Measurements from ENCODE around the gene PLP2. TPM values are rescaled to one million over a fixed set of nuclear protein-coding genes. Genes with fewer than 3 reads are reported as not detected.
A peak's percentile ranks its signal among the peaks of the same experiment; 100 is the strongest.

Gene PLP2
- total and polyA plus RNA-seq, 4 experiments from 2014 or later, result 132 to 334 (median 187) TPM

DNA sequence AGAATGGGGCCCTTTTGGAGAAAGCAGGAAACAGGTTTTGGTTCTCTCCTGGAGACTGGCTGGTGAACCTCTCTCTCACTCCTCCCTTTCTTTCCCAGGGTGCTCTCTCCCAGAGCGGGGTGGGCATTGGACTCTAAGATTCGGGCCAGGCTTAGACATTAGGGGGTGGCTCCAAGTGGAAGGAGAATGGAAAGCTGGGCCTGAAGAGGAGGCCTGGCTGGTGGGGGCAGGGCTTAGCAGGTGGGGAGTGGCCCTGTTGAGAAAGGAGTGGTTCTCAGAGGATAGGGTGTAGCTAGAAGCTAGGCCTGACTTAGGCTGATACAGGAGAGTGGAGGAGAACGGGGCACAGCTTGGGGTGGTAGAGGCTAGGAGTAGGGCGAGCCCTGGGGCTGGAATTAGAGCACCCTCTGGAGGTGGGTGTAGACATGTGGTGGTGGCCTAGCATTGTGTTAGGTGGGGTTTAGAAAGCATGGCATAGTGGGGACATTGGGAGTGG, 5.7 kb downstream of the PLP2 start:
- intact Hi-C loops (cut with micrococcal nuclease), result no loop called here
- POLR2A ChIA-PET (ENCODE audit: partially characterized antibody), result interaction anchor here (0.6 to 2.6 kb wide), 3 partner anchors 11 to 68 kb away, joined by 3 to 14 read pairs (median 3); no protein-coding TSS in a partner anchor
- peak overlapping the region in 4 of 7 donors; percentile 8 to 68 (median 66) for H3K27ac Mint-ChIP-seq

DNA sequence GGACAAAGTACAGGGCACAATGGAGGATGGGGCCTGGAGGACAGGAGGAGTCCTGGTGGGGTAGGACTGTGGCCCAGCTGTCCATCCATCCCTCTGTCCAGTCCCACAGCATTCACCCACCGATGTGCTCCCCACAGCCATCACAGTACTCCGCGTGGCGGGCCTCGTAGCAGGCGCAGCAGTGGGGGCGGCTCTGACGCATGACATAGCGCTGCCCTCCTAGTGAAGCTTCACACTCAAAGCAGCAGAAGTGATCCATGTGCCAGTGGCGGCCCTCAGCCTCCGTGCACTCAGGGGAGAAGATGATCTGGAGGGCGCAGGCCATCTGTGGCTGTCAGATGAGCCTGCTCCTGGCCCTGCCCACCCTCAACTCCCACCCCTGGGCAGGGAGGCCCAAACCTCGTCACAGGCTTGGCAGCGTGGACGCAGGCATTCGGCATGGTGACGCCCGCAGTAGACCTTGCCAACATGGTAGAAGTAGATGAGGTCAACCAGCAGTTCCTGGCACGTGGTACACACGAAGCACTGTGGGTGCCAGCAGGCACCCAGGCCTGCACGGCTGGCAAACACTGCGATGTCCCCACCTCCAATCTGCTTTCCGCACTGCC, 6.3 kb downstream of the PLP2 start:
- Histone ChIP-seq H3K27ac (ENCODE audit: low read depth, low read length) (no peak overlapping the region), H3K36me3 (ENCODE audit: insufficient read depth, low read length) (peaks cover 10% of the 10 kb centered on the region), H3K4me3 (ENCODE audit: low read length in 2 of 2) (no peak overlapping the region), H3K27me3 (ENCODE audit: insufficient read depth, low read length) (no peaks in the 10 kb centered on the region), H3K9me3 (ENCODE audit: control insufficient read depth in 1 of 2, low read length in 2 of 2) (no peaks in the 10 kb centered on the region), H3K4me1 (ENCODE audit: insufficient read depth, low read length) (peaks cover 11% of the 10 kb centered on the region)
- peaks cover 7 to 22% (median 11%) of the 10 kb centered on the region in 4 donors for H3K4me1 Mint-ChIP-seq
- peak overlapping the region in 3 of 7 donors; percentile 8 to 68 (median 65) for H3K27ac Mint-ChIP-seq
- POLR2A ChIA-PET (ENCODE audit: partially characterized antibody), result interaction anchor here (0.8 to 2.6 kb wide), 2 partner anchors 11 to 23 kb away, joined by 3 to 14 read pairs; no protein-coding TSS in a partner anchor
- H3K4me3 Mint-ChIP-seq, result no peak overlapping the region
- H3K9me3 Mint-ChIP-seq, result peaks cover 0 to 1% (median 0%) of the 10 kb centered on the region in 8 donors
- no peaks in the 10 kb centered on the region for H3K27me3 Mint-ChIP-seq
- DNase-seq, result no peak
- intact Hi-C loops (cut with micrococcal nuclease), result no loop called here
- H3K36me3 Mint-ChIP-seq, result peaks cover 18 to 54% of the 10 kb centered on the region in 2 donors
- CTCF ChIA-PET (ENCODE audit: partially characterized antibody), result interaction anchor here (0.9 to 1.5 kb wide), 4 partner anchors 11 to 231 kb away, joined by 3 to 9 read pairs (median 3); no protein-coding TSS in a partner anchor

More for the DNA sequence above, 5.7 kb downstream of the PLP2 start:
- Histone ChIP-seq H3K27me3 (ENCODE audit: insufficient read depth, low read length) (no peaks in the 10 kb centered on the region), H3K4me1 (ENCODE audit: insufficient read depth, low read length) (peaks cover 15% of the 10 kb centered on the region), H3K4me3 (ENCODE audit: low read length in 2 of 2) (no peak overlapping the region), H3K27ac (ENCODE audit: low read depth, low read length) (no peak overlapping the region), H3K9me3 (ENCODE audit: control insufficient read depth in 1 of 2, low read length in 2 of 2) (no peaks in the 10 kb centered on the region), H3K36me3 (ENCODE audit: insufficient read depth, low read length) (peaks cover 10% of the 10 kb centered on the region)
- Mint-ChIP-seq H3K9me3 (peaks cover 0 to 1% (median 0%) of the 10 kb centered on the region in 8 donors), H3K4me1 (peaks cover 8 to 27% (median 15%) of the 10 kb centered on the region in 4 donors), H3K36me3 (peaks cover 17 to 55% of the 10 kb centered on the region in 2 donors), H3K27me3 (no peaks in the 10 kb centered on the region), H3K4me3 (no peak overlapping the region)
- DNase-seq, result peak in 1 of 5 donors; percentile 19
- CTCF ChIA-PET (ENCODE audit: partially characterized antibody), result interaction anchor here (0.9 to 1.5 kb wide), 4 partner anchors 10 to 230 kb away, joined by 3 to 9 read pairs (median 3); no protein-coding TSS in a partner anchor

DNA sequence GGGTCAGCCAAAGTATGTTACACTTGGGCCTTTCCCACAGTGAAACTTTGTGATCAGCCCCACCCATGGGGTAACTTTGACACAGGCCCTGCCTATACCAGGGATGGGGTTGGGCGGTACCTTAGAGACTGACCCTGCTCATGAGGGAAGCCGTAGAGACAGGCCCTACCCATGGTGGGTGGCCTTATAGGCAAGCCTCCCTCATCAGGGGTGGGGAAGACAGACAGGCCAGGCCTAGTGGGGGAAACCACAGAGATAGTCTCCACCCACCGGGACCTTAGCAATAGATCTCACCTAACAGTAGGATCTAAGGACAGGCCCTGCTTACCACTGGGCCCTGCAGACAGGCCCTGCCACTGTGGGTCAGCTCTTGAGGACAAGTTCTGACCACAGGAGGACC, 6.8 kb downstream of the PLP2 start:
- POLR2A ChIA-PET (ENCODE audit: partially characterized antibody), result interaction anchor here (2.6 kb wide), 1 partner anchor 12 kb away, joined by 14 read pairs; no protein-coding TSS in a partner anchor

DNA sequence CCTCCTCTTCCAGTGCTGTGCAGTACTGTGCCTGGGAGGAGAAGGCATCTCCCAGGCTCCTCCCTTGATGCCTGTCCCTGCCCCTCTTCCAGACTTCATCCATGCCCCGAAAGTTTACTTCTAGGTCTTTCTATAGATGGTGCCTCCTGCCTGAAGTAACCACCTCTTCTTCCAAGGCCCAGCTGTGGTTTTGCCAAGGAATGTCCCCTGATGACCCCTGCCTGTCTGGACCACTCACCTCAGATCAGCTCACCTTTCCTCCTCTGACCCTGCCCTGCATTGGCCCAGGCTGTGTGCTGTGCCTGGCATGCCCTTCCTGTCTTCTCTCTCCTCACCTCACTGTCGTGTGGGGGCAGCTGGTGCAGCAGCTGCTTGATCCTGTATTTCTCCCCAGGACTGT, 7.7 kb downstream of the PLP2 start:
- no peak for DNase-seq
- no peak overlapping the region for H3K4me3 ChIP-seq (ENCODE audit: low read length in 2 of 2)
- H3K4me3 Mint-ChIP-seq, result no peak overlapping the region
- H3K27ac ChIP-seq (ENCODE audit: low read depth, low read length), result no peak overlapping the region
- H3K9me3 ChIP-seq (ENCODE audit: control insufficient read depth in 1 of 2, low read length in 2 of 2), result no peaks in the 10 kb centered on the region
- no peaks in the 10 kb centered on the region for H3K27me3 Mint-ChIP-seq
- H3K36me3 ChIP-seq (ENCODE audit: insufficient read depth, low read length), result peaks cover 6% of the 10 kb centered on the region
- H3K9me3 Mint-ChIP-seq, result peaks cover 0 to 1% (median 0%) of the 10 kb centered on the region in 8 donors
- peaks cover 18 to 44% of the 10 kb centered on the region in 2 donors for H3K36me3 Mint-ChIP-seq
- no peaks in the 10 kb centered on the region for H3K27me3 ChIP-seq (ENCODE audit: insufficient read depth, low read length)
- peaks cover 4% of the 10 kb centered on the region for H3K4me1 ChIP-seq (ENCODE audit: insufficient read depth, low read length)
- peaks cover 3 to 18% (median 8%) of the 10 kb centered on the region in 4 donors for H3K4me1 Mint-ChIP-seq
- peak overlapping the region in 4 of 7 donors; percentile 56 to 82 (median 68) for H3K27ac Mint-ChIP-seq
- ChIA-PET CTCF (ENCODE audit: partially characterized antibody) (interaction anchor here (1.0 to 2.1 kb wide), 4 partner anchors 13 to 99 kb away, joined by 3 to 7 read pairs (median 4); no protein-coding TSS in a partner anchor), POLR2A (ENCODE audit: partially characterized antibody) (no interaction called here)
- intact Hi-C loops (cut with micrococcal nuclease), result no loop called here

More for the DNA sequence above, 6.8 kb downstream of the PLP2 start:
- Histone ChIP-seq H3K4me3 (ENCODE audit: low read length in 2 of 2) (no peak overlapping the region), H3K9me3 (ENCODE audit: control insufficient read depth in 1 of 2, low read length in 2 of 2) (no peaks in the 10 kb centered on the region), H3K27ac (ENCODE audit: low read depth, low read length) (no peak overlapping the region), H3K27me3 (ENCODE audit: insufficient read depth, low read length) (no peaks in the 10 kb centered on the region), H3K36me3 (ENCODE audit: insufficient read depth, low read length) (peaks cover 10% of the 10 kb centered on the region), H3K4me1 (ENCODE audit: insufficient read depth, low read length) (peaks cover 5% of the 10 kb centered on the region)
- peaks cover 0 to 1% (median 0%) of the 10 kb centered on the region in 8 donors for H3K9me3 Mint-ChIP-seq
- intact Hi-C loops (cut with micrococcal nuclease), result no loop called here
- CTCF ChIA-PET (ENCODE audit: partially characterized antibody), result interaction anchor here (1.5 kb wide), 1 partner anchor 12 kb away, joined by 9 read pairs; no protein-coding TSS in a partner anchor
- peaks cover 3 to 16% (median 8%) of the 10 kb centered on the region in 4 donors for H3K4me1 Mint-ChIP-seq
- no peak for DNase-seq
- H3K36me3 Mint-ChIP-seq, result peaks cover 18 to 48% of the 10 kb centered on the region in 2 donors
- H3K4me3 Mint-ChIP-seq, result no peak overlapping the region
- H3K27ac Mint-ChIP-seq, result no peak overlapping the region
- H3K27me3 Mint-ChIP-seq, result no peaks in the 10 kb centered on the region

DNA sequence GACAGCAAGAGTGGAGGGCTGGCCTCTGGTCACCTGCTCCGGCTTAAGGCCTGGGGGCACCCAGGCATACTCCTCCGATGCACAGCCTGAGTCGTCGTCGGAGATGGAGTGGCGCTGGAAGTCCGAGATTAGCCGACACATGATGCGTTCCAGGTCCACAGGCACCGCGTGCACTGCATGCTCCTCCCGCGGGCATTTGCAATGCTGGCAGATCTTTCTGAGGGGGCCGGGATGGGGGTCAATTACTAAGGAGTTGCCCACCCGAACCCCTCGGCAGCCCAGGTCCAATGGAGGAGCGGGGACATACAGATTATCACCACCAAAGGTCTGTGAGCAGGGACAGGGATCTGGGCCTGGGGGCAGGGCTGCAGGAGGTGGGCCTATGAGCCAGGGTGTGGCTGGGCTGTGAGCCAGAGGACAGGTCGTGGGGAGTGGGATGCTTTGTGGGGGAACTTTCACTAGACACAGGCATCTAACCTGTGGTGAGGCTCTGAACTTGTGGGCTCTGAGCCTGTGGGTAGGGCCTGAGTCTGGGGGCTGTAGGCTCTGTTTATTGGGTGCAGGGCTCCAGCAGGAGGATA, 12.1 kb downstream of the PLP2 start:
- Mint-ChIP-seq H3K36me3 (peaks cover 4 to 20% of the 10 kb centered on the region in 2 donors), H3K4me1 (peaks cover 6 to 16% (median 7%) of the 10 kb centered on the region in 4 donors), H3K4me3 (peak overlapping the region in 4 of 8 donors; percentile 25 to 82 (median 40)), H3K9me3 (no peaks in the 10 kb centered on the region), H3K27me3 (no peaks in the 10 kb centered on the region), H3K27ac (peak overlapping the region in 3 of 7 donors; percentile 12 to 77 (median 75))
- Histone ChIP-seq H3K36me3 (ENCODE audit: insufficient read depth, low read length) (no peaks in the 10 kb centered on the region), H3K9me3 (ENCODE audit: control insufficient read depth in 1 of 2, low read length in 2 of 2) (no peaks in the 10 kb centered on the region), H3K27ac (ENCODE audit: low read depth, low read length) (peak overlapping the region; percentile 46), H3K27me3 (ENCODE audit: insufficient read depth, low read length) (no peaks in the 10 kb centered on the region), H3K4me1 (ENCODE audit: insufficient read depth, low read length) (peaks cover 12% of the 10 kb centered on the region), H3K4me3 (ENCODE audit: low read length in 2 of 2) (no peak overlapping the region)
- no peak for DNase-seq
- CTCF ChIA-PET (ENCODE audit: partially characterized antibody), result interaction anchor here (1.0 to 1.1 kb wide), 2 partner anchors 17 to 28 kb away, joined by 3 to 4 read pairs; no protein-coding TSS in a partner anchor
- intact Hi-C loops (cut with micrococcal nuclease), result no loop called here
- POLR2A ChIA-PET (ENCODE audit: partially characterized antibody), result interaction anchor here (1.6 kb wide), 1 partner anchor 12 kb away, joined by 7 read pairs; the partner anchor contains the start of gene PLP2

DNA sequence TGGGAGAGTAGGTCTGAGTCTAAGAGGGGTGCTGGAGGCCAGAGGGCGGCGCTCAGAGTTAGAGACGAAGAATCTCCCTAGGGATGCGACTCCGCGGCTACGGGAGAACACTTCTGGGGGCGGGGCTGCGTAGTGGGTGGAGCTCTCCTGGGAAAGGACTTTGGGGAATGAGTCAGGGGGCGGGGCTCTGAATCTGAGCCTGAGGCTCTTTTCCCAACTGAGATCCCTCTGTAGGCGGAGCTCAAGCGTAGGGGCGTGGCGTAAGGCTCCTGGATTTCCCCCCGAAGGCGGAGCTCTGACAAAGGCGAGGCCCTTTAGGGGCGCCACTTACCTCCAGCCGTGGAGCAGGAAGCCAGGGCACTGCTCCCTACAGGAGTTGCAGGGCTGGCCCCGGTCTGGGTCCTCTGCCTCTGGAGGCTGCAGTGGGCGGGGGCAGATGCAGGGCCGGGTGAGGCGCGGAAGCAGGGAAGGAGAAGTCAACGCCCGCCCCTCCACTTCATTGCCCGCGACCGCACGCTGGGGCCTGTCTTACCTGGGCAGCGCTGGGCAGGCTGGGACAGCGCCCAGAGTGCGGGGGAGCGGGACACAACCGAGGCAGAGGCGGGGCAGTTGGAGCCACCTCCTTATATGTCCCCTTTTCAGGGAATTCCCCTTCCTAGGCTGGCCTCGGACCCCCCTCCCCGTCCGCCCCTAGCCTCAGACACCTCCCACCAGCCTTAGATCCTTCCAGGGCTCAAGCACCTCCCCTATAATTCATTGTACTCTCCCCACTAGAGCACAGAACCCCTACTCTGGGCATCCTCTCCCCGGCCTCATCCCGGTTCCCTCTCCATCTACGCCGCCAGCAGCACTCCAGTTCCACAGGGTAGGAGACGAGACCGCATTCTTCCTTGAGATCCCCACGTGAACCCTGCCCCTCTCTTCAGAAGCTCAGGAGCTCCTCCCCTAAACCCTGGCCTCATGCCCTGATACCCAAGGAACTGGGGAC, 12.9 kb downstream of the PLP2 start:
- peak overlapping the region in 6 of 7 donors; percentile 30 to 88 (median 51) for H3K27ac Mint-ChIP-seq
- peaks cover 12% of the 10 kb centered on the region for H3K4me1 ChIP-seq (ENCODE audit: insufficient read depth, low read length)
- H3K9me3 ChIP-seq (ENCODE audit: control insufficient read depth in 1 of 2, low read length in 2 of 2), result no peaks in the 10 kb centered on the region
- H3K27me3 Mint-ChIP-seq, result no peaks in the 10 kb centered on the region
- ChIA-PET POLR2A (ENCODE audit: partially characterized antibody) (interaction anchor here (1.0 to 1.9 kb wide), 3 partner anchors 12 to 124 kb away, joined by 3 to 11 read pairs (median 7); partner anchors contain the start of gene PLP2), CTCF (ENCODE audit: partially characterized antibody) (interaction anchor here (1.0 to 1.3 kb wide), 3 partner anchors 18 to 537 kb away, joined by 3 to 4 read pairs (median 3); no protein-coding TSS in a partner anchor)
- peak overlapping the region; percentile 76 to 90 (median 82) for H3K4me3 Mint-ChIP-seq
- no peaks in the 10 kb centered on the region for H3K36me3 ChIP-seq (ENCODE audit: insufficient read depth, low read length)
- H3K4me3 ChIP-seq (ENCODE audit: low read length in 2 of 2), result peak overlapping the region; percentile 23 to 47
- intact Hi-C loops (cut with micrococcal nuclease), result no loop called here
- H3K27ac ChIP-seq (ENCODE audit: low read depth, low read length), result peak overlapping the region; percentile 46
- H3K27me3 ChIP-seq (ENCODE audit: insufficient read depth, low read length), result no peaks in the 10 kb centered on the region
- peak in 1 of 5 donors; percentile 53 for DNase-seq
- H3K9me3 Mint-ChIP-seq, result no peaks in the 10 kb centered on the region
- H3K4me1 Mint-ChIP-seq, result peaks cover 6 to 18% (median 9%) of the 10 kb centered on the region in 4 donors
- H3K36me3 Mint-ChIP-seq, result peaks cover 4 to 13% of the 10 kb centered on the region in 2 donors

Data from CD4-positive, alpha-beta memory T cell (primary cell).